MCF 10A (cell line): ENCODE results near the gene SIN3B. TPM values are rescaled to one million over a fixed set of nuclear protein-coding genes. Genes with fewer than 3 reads are reported as not detected.

Experiments
- BruUV-seq: library from RNA; stranded (reverse); fragments of 400-500 nt; replicated peaks from 2 replicates; lab custom pipeline; 2021; lab: Mats Ljungman, UMichigan
- CTCF ChIA-PET: fragments of 300-600 bp; sonication (Branson Sonifier 250); formaldehyde crosslinking; extraction: SDS; loops from one replicate; lab custom pipeline; 2021; ENCODE audit warnings: antibody characterized with exemption, inconsistent platforms; lab: Yijun Ruan, JAX
- POLR2A ChIA-PET: fragments of 300-600, 350-650 bp; sonication (Branson Sonifier 250); formaldehyde crosslinking; extraction: SDS; loops from one replicate; lab custom pipeline; 2020; ENCODE audit warnings: antibody characterized with exemption, inconsistent platforms; lab: Yijun Ruan, JAX
- DNase-seq: peaks from one replicate; pipeline ENCODE4 v3.0.0-alpha.2; 2018; ENCODE audit not compliant: unreplicated experiment
- H3K27ac Mint-ChIP-seq: one replicate; pipeline ENCODE4 v1.8.0; 2022; ENCODE audit warnings: mild to moderate bottlenecking, low read depth, mixed read lengths; ENCODE audit not compliant: unreplicated experiment
- H3K27me3 Mint-ChIP-seq: one replicate; pipeline ENCODE4 v1.8.0; 2022; ENCODE audit warnings: mixed read lengths; ENCODE audit not compliant: insufficient read depth, unreplicated experiment
- H3K36me3 Mint-ChIP-seq: one replicate; pipeline ENCODE4 v1.8.0; 2022; ENCODE audit warnings: mild to moderate bottlenecking, moderate library complexity, mixed read lengths; ENCODE audit not compliant: insufficient read depth, unreplicated experiment
- H3K4me1 Mint-ChIP-seq: one replicate; pipeline ENCODE4 v1.8.0; 2022; ENCODE audit warnings: mixed read lengths; ENCODE audit not compliant: insufficient read depth, unreplicated experiment
- H3K4me3 Mint-ChIP-seq: one replicate; pipeline ENCODE4 v1.8.0; 2022; ENCODE audit warnings: mild to moderate bottlenecking, moderate library complexity, mixed read lengths; ENCODE audit not compliant: unreplicated experiment
- H3K9me3 Mint-ChIP-seq: one replicate; pipeline ENCODE4 v1.8.0; 2022; ENCODE audit warnings: mixed read lengths; ENCODE audit not compliant: unreplicated experiment
- CTCF ChIP-seq: fragments of 200-600 bp; IDR thresholded peaks from one replicate; pipeline ENCODE4 v1.8.0; 2022; ENCODE audit warnings: antibody characterized with exemption, mild to moderate bottlenecking; ENCODE audit not compliant: unreplicated experiment
- intact Hi-C: fragments of 100-400 bp; cut with micrococcal nuclease; formaldehyde crosslinking; loops from 2 replicates; pipeline ENCODE4 v1.14.1; 2022
- total RNA-seq: library from RNA; stranded (reverse); gene quantifications from 2 replicates; pipeline ENCODE4 v1.2.3, GENCODE V29; 2022

SIN3B gene
- total RNA-seq, 1 experiment from 2014 or later = 56.0 TPM

DNA sequence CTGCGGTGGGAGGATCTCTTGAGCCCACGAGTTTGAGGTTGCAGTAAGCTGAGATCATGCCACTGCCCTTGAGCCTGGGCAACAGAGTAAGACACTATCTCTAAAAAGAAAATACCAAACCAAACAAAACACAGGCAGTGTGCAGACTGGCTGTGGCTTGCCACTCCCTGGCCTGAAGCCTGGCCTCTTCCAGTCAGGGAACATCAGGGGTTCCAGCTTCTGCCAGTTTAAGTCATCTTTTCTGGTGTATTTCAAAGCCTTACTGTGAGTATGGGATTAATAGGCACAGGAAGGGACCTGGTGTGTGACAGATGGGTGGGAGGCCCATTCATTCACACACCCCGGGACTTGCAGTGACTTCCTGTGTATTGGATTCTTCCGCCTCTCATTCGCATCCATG, 32.6 kb downstream of the SIN3B start:
- Mint-ChIP-seq H3K27me3 (no peaks in the 10 kb centered on the region), H3K4me3 (no peak overlapping the region), H3K4me1 (no peaks in the 10 kb centered on the region), H3K36me3 (peaks cover 65% of the 10 kb centered on the region), H3K9me3 (no peaks in the 10 kb centered on the region), H3K27ac (no peak overlapping the region)
- no peak for TF ChIP-seq CTCF
- intact Hi-C loops = no loop called here
- ChIA-PET CTCF (no interaction called here), POLR2A (interaction anchor here (0.7 kb wide), 1 partner anchor 43 kb away, joined by 3 read pairs; no protein-coding TSS in a partner anchor)
- BruUV-seq = no TSS peak
- DNase-seq = no peak

- no peak overlapping the region for H3K27ac Mint-ChIP-seq
- H3K27me3 Mint-ChIP-seq = no peaks in the 10 kb centered on the region
- no peak overlapping the region for H3K4me3 Mint-ChIP-seq
- DNase-seq = no peak
- peaks cover 64% of the 10 kb centered on the region for H3K36me3 Mint-ChIP-seq
- H3K9me3 Mint-ChIP-seq = no peaks in the 10 kb centered on the region
- no peaks in the 10 kb centered on the region for H3K4me1 Mint-ChIP-seq
- CTCF ChIA-PET = interaction anchor here (0.6 kb wide), 1 partner anchor 957 kb away, joined by 3 read pairs; no protein-coding TSS in a partner anchor
- BruUV-seq = TSS peak; percentile 49
- POLR2A ChIA-PET = interaction anchor here (1.4 kb wide), 1 partner anchor 11 kb away, joined by 4 read pairs; no protein-coding TSS in a partner anchor
- no peak for TF ChIP-seq CTCF
- intact Hi-C loops = no loop called here
Observed at GRCh38 chr19:16862826-16863415, 33.7 kb downstream of the SIN3B start.

DNA sequence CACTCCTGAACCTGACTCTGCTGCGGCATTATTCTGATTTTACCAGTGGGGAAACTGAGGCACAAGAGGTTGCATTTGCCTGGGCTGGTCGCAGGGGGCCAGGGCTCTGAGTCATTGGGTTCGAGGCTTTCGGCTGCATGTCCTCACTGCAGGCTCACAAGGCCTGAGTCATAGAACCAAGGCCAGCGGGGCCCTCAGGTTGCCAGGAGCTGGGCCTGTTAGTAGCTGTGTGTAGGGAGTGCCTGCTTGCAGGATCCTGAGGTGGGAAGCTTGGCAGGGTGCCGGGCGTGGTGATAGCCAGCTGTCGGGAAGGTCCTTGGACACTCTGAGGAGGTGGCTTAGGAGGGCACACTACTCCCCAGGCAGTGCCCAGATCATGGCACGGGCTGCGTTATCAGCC, 38.0 kb downstream of the SIN3B start:
- peak; percentile 53 for DNase-seq
- POLR2A ChIA-PET = no interaction called here
- TF ChIP-seq CTCF = no peak

GRCh38 chr19:16868423-16869130, 39.4 kb downstream of the SIN3B start:
- ChIA-PET POLR2A (no interaction called here), CTCF (interaction anchor here (0.7 kb wide), 1 partner anchor 20 kb away, joined by 4 read pairs; no protein-coding TSS in a partner anchor)
- BruUV-seq = no TSS peak
- no peaks in the 10 kb centered on the region for H3K27me3 Mint-ChIP-seq
- intact Hi-C loops = no loop called here
- H3K4me1 Mint-ChIP-seq = no peaks in the 10 kb centered on the region
- H3K27ac Mint-ChIP-seq = no peak overlapping the region
- no peaks in the 10 kb centered on the region for H3K9me3 Mint-ChIP-seq
- no peak for DNase-seq
- H3K4me3 Mint-ChIP-seq = no peak overlapping the region
- peaks cover 71% of the 10 kb centered on the region for H3K36me3 Mint-ChIP-seq
- TF ChIP-seq CTCF = no peak

More for the DNA sequence above, 38.0 kb downstream of the SIN3B start:
- CTCF ChIA-PET = interaction anchor here (0.7 kb wide), 1 partner anchor 416 kb away, joined by 4 read pairs; no protein-coding TSS in a partner anchor
- no peak overlapping the region for H3K4me3 Mint-ChIP-seq
- no peaks in the 10 kb centered on the region for H3K4me1 Mint-ChIP-seq
- no TSS peak for BruUV-seq
- no peak overlapping the region for H3K27ac Mint-ChIP-seq
- intact Hi-C loops = no loop called here
- H3K27me3 Mint-ChIP-seq = no peaks in the 10 kb centered on the region
- peaks cover 74% of the 10 kb centered on the region for H3K36me3 Mint-ChIP-seq
- H3K9me3 Mint-ChIP-seq = no peaks in the 10 kb centered on the region
